ENCODE results near the gene DHRS12.

DHRS12 gene

GRCh38 chr13:51728972-51729371 is 75.0 kb downstream of the DHRS12 start:
- Histone ChIP-seq H3K36me3 (no peaks in the 10 kb centered on the region; the same call in 1 of the 2 replicates), H3K9me3 (no peaks in the 10 kb centered on the region), H3K4me3 (ENCODE audit: low read depth, low read length) (no peak overlapping the region), H3K4me1 (no peaks in the 10 kb centered on the region; the same call in 1 of the 2 replicates), H3K27me3 (no peaks in the 10 kb centered on the region)
- no peak for DNase-seq
- no peak for TF ChIP-seq CTCF (IDR thresholded peaks at IDR 0.05; ENCODE audit: low read depth, low read length)

DNA sequence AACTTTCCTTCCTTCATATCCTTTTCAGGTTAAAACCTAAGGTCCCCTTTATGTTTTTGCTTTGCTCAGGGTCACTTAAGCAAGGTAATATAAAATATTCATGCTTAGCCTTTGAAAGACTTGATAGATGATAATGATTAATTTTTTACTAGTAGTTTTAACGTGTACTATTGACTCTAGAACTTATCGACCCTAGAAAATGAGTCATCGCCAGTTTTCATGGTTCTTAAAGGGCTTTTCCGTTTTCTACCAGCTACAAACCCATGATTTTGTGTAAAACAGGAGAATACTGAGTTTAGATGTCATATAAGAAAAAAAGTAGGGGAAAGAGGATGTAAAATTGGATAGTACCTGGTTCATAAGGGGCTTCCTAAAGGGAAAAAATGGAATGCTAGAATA is 75.7 kb downstream of the DHRS12 start:
- Histone ChIP-seq H3K4me1 (no peaks in the 10 kb centered on the region), H3K9me3 (no peaks in the 10 kb centered on the region), H3K36me3 (no peaks in the 10 kb centered on the region; the same call in 1 of the 2 replicates), H3K4me3 (ENCODE audit: low read depth, low read length) (no peak overlapping the region), H3K27me3 (no peaks in the 10 kb centered on the region)
- no peak for DNase-seq
- TF ChIP-seq CTCF (IDR thresholded peaks at IDR 0.05; ENCODE audit: low read depth, low read length): no peak

GRCh38 chr13:51727634-51728274 is 76.2 kb downstream of the DHRS12 start:
- TF ChIP-seq CTCF (IDR thresholded peaks at IDR 0.05; ENCODE audit: low read depth, low read length): no peak
- Histone ChIP-seq H3K4me1 (no peaks in the 10 kb centered on the region), H3K36me3 (no peaks in the 10 kb centered on the region; the same call in 1 of the 2 replicates), H3K4me3 (ENCODE audit: low read depth, low read length) (no peak overlapping the region), H3K27me3 (no peaks in the 10 kb centered on the region), H3K9me3 (no peaks in the 10 kb centered on the region)
- DNase-seq: no peak

GRCh38 chr13:51726446-51727193 is 77.3 kb downstream of the DHRS12 start:
- no peak for DNase-seq
- Histone ChIP-seq H3K27me3 (no peaks in the 10 kb centered on the region), H3K9me3 (no peaks in the 10 kb centered on the region), H3K4me3 (ENCODE audit: low read depth, low read length) (no peak overlapping the region), H3K36me3 (no peaks in the 10 kb centered on the region; the same call in 1 of the 2 replicates), H3K4me1 (no peaks in the 10 kb centered on the region)
- no peak for TF ChIP-seq CTCF (IDR thresholded peaks at IDR 0.05; ENCODE audit: low read depth, low read length)

DNA sequence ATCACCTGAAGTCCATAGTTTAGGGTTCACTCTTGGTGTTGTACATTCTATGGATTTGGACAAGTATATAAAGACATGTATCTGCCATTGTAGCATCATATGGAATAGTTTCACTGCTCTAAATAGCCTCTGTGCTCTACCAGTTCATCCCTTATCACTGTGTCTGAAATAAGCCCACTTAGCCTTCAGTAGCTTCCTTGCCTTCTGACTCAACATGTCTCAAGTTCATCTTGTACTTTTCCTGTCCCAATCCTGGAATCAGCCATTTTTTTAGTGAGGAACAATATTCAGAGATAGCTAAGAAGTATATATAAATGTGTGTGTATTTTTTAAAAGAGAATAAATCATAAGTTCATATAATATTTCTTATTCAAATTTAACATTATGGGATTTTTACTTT is 79.2 kb downstream of the DHRS12 start:
- Histone ChIP-seq H3K36me3 (no peaks in the 10 kb centered on the region; the same call in 1 of the 2 replicates), H3K9me3 (no peaks in the 10 kb centered on the region), H3K27me3 (no peaks in the 10 kb centered on the region), H3K4me3 (ENCODE audit: low read depth, low read length) (no peak overlapping the region), H3K4me1 (no peaks in the 10 kb centered on the region)
- TF ChIP-seq CTCF (IDR thresholded peaks at IDR 0.05; ENCODE audit: low read depth, low read length): no peak
- DNase-seq: no peak

DNA sequence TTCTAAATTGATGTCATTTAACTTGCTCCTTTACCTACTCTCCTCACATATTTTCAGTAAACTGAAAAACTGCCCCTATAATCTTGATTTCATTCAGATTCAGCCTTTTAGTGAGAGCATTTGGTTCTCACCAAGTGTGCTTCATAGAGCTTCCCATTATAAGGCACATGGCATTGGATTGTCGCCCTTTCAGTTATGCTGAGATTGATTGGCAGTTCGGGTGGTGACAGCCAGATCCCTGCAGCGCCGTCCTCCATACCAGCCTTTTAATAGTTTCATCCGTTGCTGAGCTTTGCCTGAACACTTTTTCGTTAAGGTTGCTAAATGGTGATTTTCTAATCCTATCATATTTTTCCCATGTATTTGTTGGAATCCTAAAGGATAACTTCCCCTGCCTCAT is 80.4 kb downstream of the DHRS12 start:
- TF ChIP-seq CTCF (IDR thresholded peaks at IDR 0.05; ENCODE audit: low read depth, low read length): no peak
- H3K4me1 ChIP-seq: no peaks in the 10 kb centered on the region
- H3K4me3 ChIP-seq (ENCODE audit: low read depth, low read length): no peak overlapping the region
- H3K27me3 ChIP-seq: no peaks in the 10 kb centered on the region
- DNase-seq: no peak
- no peaks in the 10 kb centered on the region for H3K9me3 ChIP-seq
- no peaks in the 10 kb centered on the region; the same call in 1 of the 2 replicates for H3K36me3 ChIP-seq

All from BE2C (cell line).